Esophagus muscularis mucosa (tissue), 4 donors: ENCODE results near the gene RADIL. TPM values are rescaled to one million over a fixed set of nuclear protein-coding genes. Genes with fewer than 3 reads are reported as not detected.

Source experiments
- DNase-seq: peaks from one replicate; pipeline ENCODE4 v3.0.0-alpha.2; 2017; ENCODE audit errors: extremely low spot score
- H3K27ac ChIP-seq, 4 donors: fragments of 200-600 bp; sonication (generic); replicated peaks in 1 of 4; 1 replicate in 3 of 4; 2 replicates in 1 of 4; pipeline ENCODE4 v1.5.1; 2016 to 2019; ENCODE audit warnings: mild to moderate bottlenecking in 1 of 4
- H3K27me3 ChIP-seq, 4 donors: fragments of 200-600 bp; sonication (generic); one replicate each; pipeline versions ENCODE4 v1.5.1 to v1.6.0; 2016 to 2019
- H3K36me3 ChIP-seq, 4 donors: fragments of 200-600 bp; sonication (generic); one replicate each; pipeline ENCODE4 v1.5.1; 2016 to 2019
- H3K4me1 ChIP-seq, 4 donors: fragments of 200-600 bp; sonication (generic); one replicate each; pipeline ENCODE4 v1.5.1; 2016 to 2019
- H3K4me3 ChIP-seq, 4 donors: fragments of 200-600 bp; sonication (generic); 1 replicate in 2 of 4; 2 replicates in 2 of 4; pipeline ENCODE4 v1.5.1; 2016 to 2019; ENCODE audit warnings: mild to moderate bottlenecking in 4 of 4, moderate library complexity in 1 of 4
- H3K9me3 ChIP-seq, 4 donors: fragments of 200-600 bp; sonication (generic); 1 replicate in 3 of 4; 2 replicates in 1 of 4; pipeline ENCODE4 v1.5.1; 2016 to 2019
- EP300 ChIP-seq: sonication (generic); formaldehyde crosslinking; IDR thresholded peaks from one replicate; pipeline ENCODE4 v1.6.1; 2017; ENCODE audit warnings: antibody characterized with exemption
- POLR2A ChIP-seq: fragments of 450-650 bp; IDR thresholded peaks from one replicate; pipeline ENCODE4 v1.6.1; 2017; ENCODE audit warnings: antibody characterized with exemption, moderate library complexity, mild to moderate bottlenecking, low read depth
- POLR2AphosphoS5 ChIP-seq, 2 donors: sonication (generic); formaldehyde crosslinking; IDR thresholded peaks; one replicate each; pipeline ENCODE4 v1.6.1; 2017; ENCODE audit warnings: antibody characterized with exemption in 2 of 2
- WGBS: methylation state at CpG from one replicate; pipeline ENCODE4 v1.1.5; 2018; 5-methylcytosine and 5-hydroxymethylcytosine counted together
- intact Hi-C: fragments of 100-400 bp; cut with DNase I; formaldehyde crosslinking; loops from one replicate; pipeline ENCODE4 v1.15.1; 2023
- total RNA-seq, 4 donors: library from RNA; depleted of rRNA; stranded (reverse); fragments of >200 nt; gene quantifications; one replicate each; pipeline versions ENCODE4 v1.1.0 to v1.2.1, GENCODE V29; 2016
- TF ChIP-seq, protein P1 (sequence below), 3 experiments: fragments of 200-600 bp in 2 of 3; fragments of 450-650 bp in 1 of 3; sonication (generic) in 2 of 3; IDR thresholded peaks; one replicate each; pipeline ENCODE4 v1.5.1; 2017 to 2019; ENCODE audit warnings: antibody characterized with exemption in 3 of 3, mild to moderate bottlenecking in 2 of 3, moderate library complexity in 1 of 3

RADIL gene
- total RNA-seq, 4 donors from 2014 or later, result 6.5 to 12.9 (median 12.1) TPM

DNA sequence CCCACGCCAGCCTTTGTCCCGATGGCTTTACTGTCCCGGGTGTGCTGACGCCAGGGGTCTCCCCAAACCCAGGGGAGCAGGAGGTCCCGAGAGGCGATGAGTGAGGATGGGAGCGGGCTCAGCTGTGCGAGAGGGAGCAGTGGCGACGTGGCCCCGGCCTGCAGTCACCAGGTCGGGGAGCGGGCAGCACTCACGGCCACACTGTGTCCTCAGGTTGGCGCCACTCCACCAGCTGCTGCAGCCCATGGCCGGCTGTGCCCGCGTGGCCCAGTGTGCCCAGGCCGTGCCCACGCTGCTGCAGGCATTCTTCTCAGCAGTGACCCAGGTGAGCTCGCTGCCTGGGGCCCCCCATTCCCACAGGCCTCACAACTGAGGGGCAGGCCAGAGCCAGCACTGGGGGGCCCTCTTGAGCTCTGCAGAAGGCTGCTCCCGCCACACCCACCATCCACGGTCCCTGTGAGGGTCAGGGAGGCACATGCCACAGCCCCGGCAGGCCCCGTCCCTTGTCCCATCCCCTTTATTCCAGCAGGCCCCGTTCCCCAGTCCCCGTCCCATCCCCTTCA is 94.8 kb downstream of the RADIL start:
- H3K27ac ChIP-seq, result no peak overlapping the region
- H3K36me3 ChIP-seq, result peaks cover 63 to 97% (median 81%) of the 10 kb centered on the region in 4 donors

DNA sequence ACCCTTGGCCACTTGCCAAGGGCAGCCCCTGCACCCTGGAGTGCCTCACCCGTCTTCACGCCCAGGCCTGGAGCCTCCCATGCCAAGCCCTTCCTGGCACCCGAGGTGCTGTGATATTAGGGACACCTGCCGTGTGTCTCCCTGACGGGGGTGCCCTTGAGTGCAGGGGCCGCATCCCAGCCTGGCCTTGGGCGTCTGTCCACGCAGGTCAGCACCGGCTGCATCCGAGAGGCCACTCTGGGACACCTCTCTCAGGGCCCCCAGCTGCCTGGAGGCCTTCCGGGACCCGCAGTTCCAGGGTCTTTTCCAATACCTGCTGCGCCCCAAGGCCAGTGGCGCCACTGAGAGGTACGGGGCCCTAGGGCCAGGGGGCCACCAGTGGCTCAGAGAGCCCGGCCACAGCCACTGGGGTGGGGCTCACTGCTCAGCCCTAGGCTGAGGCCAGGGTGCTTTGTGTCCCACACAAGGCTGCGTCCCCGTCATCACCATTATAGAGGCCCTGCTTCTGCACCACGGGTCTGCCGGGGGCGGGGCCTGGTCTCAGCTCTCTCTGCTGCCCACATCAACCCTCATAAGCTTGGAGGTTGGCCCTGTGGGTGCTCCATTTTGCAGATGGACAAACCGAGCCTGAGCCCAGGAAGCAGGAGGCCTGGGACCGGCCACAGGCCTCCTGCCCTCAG is 95.4 kb downstream of the RADIL start:
- TF ChIP-seq EP300 (no peak), POLR2A (no peak), POLR2AphosphoS5 (IDR thresholded peaks at IDR 0.05) (no peak)
- TF ChIP-seq, protein P1, sequence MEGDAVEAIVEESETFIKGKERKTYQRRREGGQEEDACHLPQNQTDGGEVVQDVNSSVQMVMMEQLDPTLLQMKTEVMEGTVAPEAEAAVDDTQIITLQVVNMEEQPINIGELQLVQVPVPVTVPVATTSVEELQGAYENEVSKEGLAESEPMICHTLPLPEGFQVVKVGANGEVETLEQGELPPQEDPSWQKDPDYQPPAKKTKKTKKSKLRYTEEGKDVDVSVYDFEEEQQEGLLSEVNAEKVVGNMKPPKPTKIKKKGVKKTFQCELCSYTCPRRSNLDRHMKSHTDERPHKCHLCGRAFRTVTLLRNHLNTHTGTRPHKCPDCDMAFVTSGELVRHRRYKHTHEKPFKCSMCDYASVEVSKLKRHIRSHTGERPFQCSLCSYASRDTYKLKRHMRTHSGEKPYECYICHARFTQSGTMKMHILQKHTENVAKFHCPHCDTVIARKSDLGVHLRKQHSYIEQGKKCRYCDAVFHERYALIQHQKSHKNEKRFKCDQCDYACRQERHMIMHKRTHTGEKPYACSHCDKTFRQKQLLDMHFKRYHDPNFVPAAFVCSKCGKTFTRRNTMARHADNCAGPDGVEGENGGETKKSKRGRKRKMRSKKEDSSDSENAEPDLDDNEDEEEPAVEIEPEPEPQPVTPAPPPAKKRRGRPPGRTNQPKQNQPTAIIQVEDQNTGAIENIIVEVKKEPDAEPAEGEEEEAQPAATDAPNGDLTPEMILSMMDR (IDR thresholded peaks at IDR 0.05), result no peak
- Histone ChIP-seq H3K36me3 (peaks cover 70 to 99% (median 87%) of the 10 kb centered on the region in 4 donors), H3K9me3 (no peaks in the 10 kb centered on the region), H3K4me1 (peaks cover 0 to 20% (median 17%) of the 10 kb centered on the region in 4 donors), H3K4me3 (no peak overlapping the region), H3K27ac (no peak overlapping the region), H3K27me3 (no peaks in the 10 kb centered on the region)
- WGBS, result 80% methylated on average over 14 of the region's 23 CpGs
- DNase-seq, result no peak
- intact Hi-C loops, result no loop called here

More for the DNA sequence above, 94.8 kb downstream of the RADIL start:
- intact Hi-C loops, result no loop called here
- Histone ChIP-seq H3K9me3 (no peaks in the 10 kb centered on the region), H3K27me3 (no peaks in the 10 kb centered on the region), H3K4me3 (no peak overlapping the region), H3K4me1 (peaks cover 0 to 25% (median 22%) of the 10 kb centered on the region in 4 donors)
- DNase-seq, result no peak
- 95% methylated on average over 24 of the region's 27 CpGs for WGBS
- TF ChIP-seq POLR2A, result no peak
- TF ChIP-seq, protein P1 (IDR thresholded peaks at IDR 0.05), result no peak
- TF ChIP-seq POLR2AphosphoS5 (IDR thresholded peaks at IDR 0.05), result no peak
- TF ChIP-seq EP300, result no peak

DNA sequence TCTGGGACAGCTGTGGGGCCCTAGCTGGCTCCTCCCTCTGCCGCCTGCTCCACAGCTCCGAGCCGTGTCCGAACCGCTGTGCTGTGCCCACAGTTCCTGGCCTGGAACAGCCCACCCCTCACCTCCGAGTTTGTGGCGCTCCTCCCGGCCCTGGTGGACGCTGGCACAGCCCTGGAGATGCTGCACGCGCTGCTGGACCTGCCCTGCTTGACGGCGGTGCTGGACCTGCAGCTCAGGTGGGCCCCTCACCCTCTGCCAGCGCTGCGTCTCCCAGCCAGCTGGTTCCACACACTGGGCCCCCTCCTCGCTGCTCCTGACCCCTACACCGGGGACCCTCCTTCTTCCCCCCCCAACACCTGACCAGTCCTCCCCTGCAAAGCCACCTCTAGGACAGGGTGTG is 96.0 kb downstream of the RADIL start:
- Histone ChIP-seq H3K36me3 (peaks cover 75 to 100% (median 93%) of the 10 kb centered on the region in 4 donors), H3K4me1 (peaks cover 0 to 14% (median 12%) of the 10 kb centered on the region in 4 donors), H3K9me3 (no peaks in the 10 kb centered on the region), H3K4me3 (no peak overlapping the region), H3K27me3 (no peaks in the 10 kb centered on the region), H3K27ac (no peak overlapping the region)
- no peak for TF ChIP-seq EP300
- no peak for TF ChIP-seq POLR2A
- intact Hi-C loops, result no loop called here
- DNase-seq, result no peak
- WGBS, result 90% methylated on average over 12 of the region's 17 CpGs

DNA sequence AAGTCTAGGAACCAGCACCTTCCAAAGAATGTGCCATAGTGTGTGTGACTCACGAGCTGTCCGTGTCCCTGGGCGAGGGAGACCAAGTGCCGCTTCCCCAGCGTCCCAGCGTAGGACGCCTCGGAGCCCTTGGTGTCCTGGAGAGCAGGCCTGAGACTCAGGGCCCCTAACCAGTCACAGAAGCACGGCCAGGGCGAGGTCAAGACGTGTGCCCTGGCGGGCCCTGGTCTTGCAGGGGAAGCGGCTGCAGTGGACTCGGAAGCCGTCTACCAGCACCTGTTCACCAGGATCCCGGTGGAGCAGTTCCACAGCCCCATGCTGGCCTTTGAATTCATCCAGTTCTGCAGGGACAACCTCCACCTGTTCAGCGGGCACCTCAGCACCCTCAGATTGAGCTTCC is 97.5 kb downstream of the RADIL start:
- intact Hi-C loops, result no loop called here
- Histone ChIP-seq H3K27ac (no peak overlapping the region), H3K9me3 (no peaks in the 10 kb centered on the region), H3K4me1 (no peaks in the 10 kb centered on the region), H3K4me3 (no peak overlapping the region), H3K36me3 (peaks cover 87 to 100% (median 100%) of the 10 kb centered on the region in 4 donors), H3K27me3 (no peaks in the 10 kb centered on the region)
- WGBS, result 95% methylated on average over 16 of the region's 17 CpGs
- no peak for DNase-seq
- TF ChIP-seq, protein P1 (IDR thresholded peaks at IDR 0.05), result no peak
- TF ChIP-seq POLR2AphosphoS5 (IDR thresholded peaks at IDR 0.05) (no peak), POLR2A (no peak), EP300 (no peak)

DNA sequence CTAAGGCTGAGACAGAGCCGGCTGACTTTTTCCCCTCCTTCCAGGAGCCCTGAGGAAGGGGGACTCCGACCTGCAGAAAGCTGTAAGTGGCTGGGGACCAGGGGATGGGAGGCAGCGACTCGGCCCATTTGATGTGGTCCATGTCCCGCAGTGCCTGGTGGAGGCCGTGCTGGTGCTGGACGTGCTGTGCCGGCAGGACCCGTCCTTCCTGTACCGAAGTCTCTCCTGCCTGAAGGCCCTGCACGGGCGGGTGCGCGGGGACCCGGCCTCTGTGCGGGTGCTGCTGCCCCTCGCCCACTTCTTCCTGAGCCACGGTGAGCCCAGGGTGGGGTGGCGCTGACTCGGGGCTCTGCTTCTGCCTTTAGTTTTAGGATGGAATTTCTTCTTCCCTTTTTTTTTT is 98.1 kb downstream of the RADIL start:
- TF ChIP-seq EP300, result no peak
- TF ChIP-seq POLR2AphosphoS5 (IDR thresholded peaks at IDR 0.05), result no peak
- TF ChIP-seq POLR2A, result no peak
- TF ChIP-seq, protein P1 (IDR thresholded peaks at IDR 0.05), result no peak
- Histone ChIP-seq H3K36me3 (peaks cover 81 to 98% (median 97%) of the 10 kb centered on the region in 4 donors), H3K27me3 (no peaks in the 10 kb centered on the region), H3K4me3 (no peak overlapping the region), H3K9me3 (no peaks in the 10 kb centered on the region), H3K4me1 (no peaks in the 10 kb centered on the region), H3K27ac (no peak overlapping the region)
- intact Hi-C loops, result no loop called here
- WGBS, result 83% methylated on average over 14 of the region's 20 CpGs
- DNase-seq, result no peak
